H7 (cell line): Measurements from ENCODE around the gene CAPS. TPM values are rescaled to one million over a fixed set of nuclear protein-coding genes. Genes with fewer than 3 reads are reported as not detected.
"Not testable (repeated sequence)": the region's sequence is repeated elsewhere in the genome, so short reads cannot be mapped to it uniquely, and the experiment has no call there.

Source experiments
- DNase-seq: peaks from one replicate; pipeline ENCODE4 v3.0.0; 2012
- H3K27me3 ChIP-seq: 2 replicates; pipeline ENCODE4 v1.6.0; 2011; ENCODE audit warnings: mild to moderate bottlenecking, low read length; ENCODE audit not compliant: control insufficient read depth, insufficient read depth
- H3K36me3 ChIP-seq: replicated peaks from 2 replicates; pipeline ENCODE4 v1.5.1; 2011; ENCODE audit warnings: low read length; ENCODE audit not compliant: control insufficient read depth, insufficient read depth
- H3K4me3 ChIP-seq: 2 replicates; pipeline ENCODE4 v1.5.1; 2011; ENCODE audit warnings: low read depth, mild to moderate bottlenecking, control low read depth, low read length, moderate library complexity; ENCODE audit not compliant: insufficient read depth
- total RNA-seq: library from RNA; depleted of rRNA; stranded (reverse); fragments of >200 nt; shearing (Covaris generic); gene quantifications from 2 replicates; pipeline ENCODE4 v1.2.3, GENCODE V29; 2014; rRNA removed

CAPS gene
- total RNA-seq = 2.2 and 2.7 TPM in 2 replicates

- DNase-seq = no peak
- no peaks in the 10 kb centered on the region for H3K27me3 ChIP-seq
- peaks cover 9% of the 10 kb centered on the region for H3K36me3 ChIP-seq
- H3K4me3 ChIP-seq = no peak within 1 kb of the TSS
These were observed at the start of gene CAPS for GRCh38 chr19:5913739-5914357. TSS of gene CAPS (plus strand) at chr19:5914254. CDS start at chr19:5914407, 153 bp downstream.

DNA sequence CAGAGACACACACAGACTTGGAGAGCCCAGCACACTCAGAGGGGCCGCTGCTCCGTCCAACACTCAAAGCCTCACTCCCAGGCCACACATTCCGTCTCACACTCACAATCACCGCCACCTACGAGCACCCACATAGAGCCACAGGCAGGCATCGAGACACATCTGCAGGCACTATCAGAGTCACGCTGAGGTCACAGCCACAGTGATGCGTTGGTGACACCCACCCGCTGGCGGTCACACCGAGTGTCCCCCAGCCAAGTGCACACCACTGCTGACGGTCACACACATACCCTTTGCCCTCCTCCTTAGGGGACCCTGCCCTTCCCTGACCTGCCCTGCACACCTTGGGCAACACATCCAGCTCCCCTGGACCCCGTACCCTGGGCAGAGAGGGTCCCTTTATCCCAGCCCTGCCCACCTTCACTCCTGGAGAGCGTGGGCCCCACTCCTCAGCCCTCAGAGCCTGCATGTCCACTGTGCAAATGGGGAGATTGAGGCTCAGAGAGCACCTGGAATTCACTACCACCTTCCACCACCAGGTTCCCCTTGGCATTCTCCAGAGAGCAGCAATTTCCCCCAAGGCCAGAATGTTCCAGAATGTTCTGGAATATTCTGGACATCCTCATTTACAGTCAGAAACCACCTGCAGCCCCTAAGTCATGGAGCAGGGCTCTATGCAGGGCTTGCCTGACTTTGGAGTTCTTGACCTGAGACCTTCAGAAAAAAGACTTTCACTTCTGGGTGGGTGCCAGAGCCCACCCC lies 49.1 kb upstream of the CAPS start:
- peak; percentile 69 for DNase-seq
- no peaks in the 10 kb centered on the region for H3K27me3 ChIP-seq
- H3K36me3 ChIP-seq = no peaks in the 10 kb centered on the region
- H3K4me3 ChIP-seq = no peak overlapping the region

DNA sequence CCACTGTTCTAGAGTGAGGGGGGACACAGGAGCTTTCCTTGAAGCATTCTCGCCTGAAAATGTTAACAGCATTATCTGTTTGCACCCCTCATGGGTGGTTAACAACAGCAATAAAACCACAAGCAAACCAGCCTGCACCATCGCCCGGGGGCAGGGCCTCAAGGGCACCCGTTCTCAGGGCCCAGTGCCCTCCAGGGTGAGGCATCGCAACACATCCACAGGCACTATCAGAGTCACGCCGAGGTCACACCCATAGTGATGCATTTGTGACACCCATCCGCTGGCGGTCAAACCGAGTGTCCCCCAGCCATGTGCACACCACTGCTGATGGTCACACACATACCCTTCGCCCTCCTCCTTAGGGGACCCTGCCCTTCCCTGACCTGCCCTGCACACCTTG lies 48.3 kb upstream of the CAPS start:
- H3K27me3 ChIP-seq = no peaks in the 10 kb centered on the region
- no peaks in the 10 kb centered on the region for H3K36me3 ChIP-seq
- no peak overlapping the region for H3K4me3 ChIP-seq
- DNase-seq = peak; percentile 37

DNA sequence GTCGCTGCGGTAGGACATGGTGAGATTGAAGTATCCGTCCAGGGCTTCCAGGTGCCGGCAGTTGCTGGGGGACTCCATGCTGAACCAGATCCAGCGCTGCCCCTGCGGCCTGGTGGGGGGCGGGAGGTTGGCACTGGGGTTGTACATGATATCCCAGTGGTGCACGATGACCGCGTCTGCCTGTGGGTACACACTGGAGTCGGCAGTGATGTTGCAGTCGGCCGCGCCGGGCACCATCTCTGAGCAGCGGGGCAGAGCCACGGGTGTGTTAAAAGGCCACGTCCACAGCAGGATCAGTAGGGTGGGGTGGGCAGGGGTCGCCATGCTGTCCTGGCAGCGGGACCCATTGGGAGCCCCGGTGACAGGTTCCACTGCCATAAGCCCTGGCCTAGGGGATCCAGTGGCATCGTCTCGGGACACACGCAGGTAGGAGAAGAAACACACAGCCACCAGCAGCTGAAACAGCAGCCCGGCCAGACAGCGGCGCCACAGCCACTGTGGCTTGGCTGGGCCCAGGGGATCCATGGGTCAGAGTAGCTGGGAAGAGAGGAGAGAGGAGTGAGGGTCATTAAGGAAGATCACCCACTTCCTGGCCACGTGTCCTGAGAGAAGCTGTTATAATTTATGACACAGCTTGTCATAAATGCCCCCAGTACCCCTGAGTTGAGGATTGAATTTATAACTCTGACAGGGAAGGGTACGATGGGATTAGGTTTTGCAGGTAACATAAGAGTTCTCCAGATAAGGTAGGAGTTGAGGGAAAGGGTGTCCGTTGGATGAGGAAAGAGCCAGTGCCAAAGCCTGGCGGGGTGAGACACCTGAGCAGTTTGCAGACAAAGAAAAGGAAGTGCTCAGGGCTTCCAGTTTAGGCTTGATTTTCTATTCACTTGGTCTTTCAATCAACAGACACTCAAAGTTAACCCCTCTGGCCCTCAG lies 46.6 kb upstream of the CAPS start:
- H3K27me3 ChIP-seq = no peaks in the 10 kb centered on the region

DNA sequence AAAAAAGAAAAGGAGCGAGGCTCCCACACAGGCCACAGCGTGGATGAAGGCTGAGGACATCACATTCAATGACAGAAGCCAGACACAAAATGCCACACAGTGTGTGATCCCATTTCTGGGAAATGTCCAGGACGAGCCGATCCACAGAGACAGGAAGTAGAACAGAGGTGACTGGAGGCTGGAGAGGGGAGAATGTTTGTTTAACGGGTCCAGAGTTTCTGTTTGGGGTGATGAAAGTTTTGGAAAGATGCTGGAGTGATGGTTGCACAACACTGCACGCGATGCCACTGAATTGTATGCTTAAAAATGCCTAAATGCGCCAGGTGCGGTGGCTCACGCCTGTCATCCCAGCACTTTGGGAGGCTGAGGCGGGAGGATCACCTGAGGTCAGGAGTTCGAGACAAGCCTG lies 43.1 kb upstream of the CAPS start:
- no peaks in the 10 kb centered on the region for H3K36me3 ChIP-seq
- H3K27me3 ChIP-seq = no peaks in the 10 kb centered on the region
- no peak overlapping the region for H3K4me3 ChIP-seq
- DNase-seq = no peak

More for the DNA sequence above, 46.6 kb upstream of the CAPS start:
- peak; percentile 45 for DNase-seq
- no peaks in the 10 kb centered on the region for H3K36me3 ChIP-seq
- H3K4me3 ChIP-seq = no peak overlapping the region

DNA sequence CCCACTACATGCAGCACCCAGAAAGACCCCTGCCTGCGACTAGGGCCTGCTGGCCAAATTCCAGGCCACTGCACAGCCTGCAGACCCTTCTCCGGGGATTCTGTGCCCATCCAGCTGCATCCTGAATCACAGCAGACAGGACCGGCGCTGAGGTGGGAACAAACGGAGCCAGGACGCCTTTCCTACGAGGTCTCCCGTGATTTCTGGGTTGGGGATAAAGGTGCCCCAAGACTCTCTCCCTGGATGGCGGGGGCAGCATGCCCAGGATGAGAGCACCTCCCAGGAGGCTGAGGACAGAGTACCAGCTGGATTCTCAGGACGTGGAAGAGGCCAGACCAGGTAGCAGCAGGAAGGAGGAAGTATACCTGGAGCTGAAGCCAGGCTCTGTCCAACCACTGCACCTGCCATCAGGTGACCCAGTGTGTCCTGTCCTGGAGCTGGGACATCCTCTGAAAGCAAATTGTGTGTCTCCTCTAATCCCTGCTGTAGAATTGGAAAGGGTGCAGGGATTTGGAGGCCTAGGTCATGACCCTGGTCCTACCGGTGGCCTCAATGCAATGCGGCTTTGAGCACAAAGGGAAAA lies 40.3 kb upstream of the CAPS start:
- H3K4me3 ChIP-seq = no peak overlapping the region
- H3K27me3 ChIP-seq = no peaks in the 10 kb centered on the region
- no peaks in the 10 kb centered on the region for H3K36me3 ChIP-seq
- no peak for DNase-seq

DNA sequence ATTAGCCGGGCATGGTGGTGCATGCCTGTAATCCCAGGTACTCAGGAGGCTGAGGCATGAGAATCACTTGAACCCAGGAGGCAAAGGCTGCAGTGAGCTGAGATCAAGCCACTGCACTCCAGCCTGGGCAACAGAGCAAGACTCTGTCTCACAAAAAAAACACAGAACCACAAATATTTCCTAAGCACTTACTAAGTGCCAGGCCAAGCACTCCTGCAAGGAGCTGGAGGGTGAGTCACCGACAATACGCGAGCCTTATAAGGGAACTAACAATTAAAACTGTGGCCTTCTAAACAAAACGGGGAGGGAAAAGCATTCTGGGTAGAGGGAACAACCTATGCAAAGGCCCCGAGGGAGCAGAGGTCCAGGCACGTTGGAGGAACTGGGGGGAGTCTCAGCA lies 39.6 kb upstream of the CAPS start:
- H3K27me3 ChIP-seq, H3K36me3 ChIP-seq, DNase-seq, H3K4me3 ChIP-seq: not testable (repeated sequence)

- no peaks in the 10 kb centered on the region for H3K27me3 ChIP-seq
These were observed 36.6 kb upstream of the CAPS start for GRCh38 chr19:5877427-5877826.

DNA sequence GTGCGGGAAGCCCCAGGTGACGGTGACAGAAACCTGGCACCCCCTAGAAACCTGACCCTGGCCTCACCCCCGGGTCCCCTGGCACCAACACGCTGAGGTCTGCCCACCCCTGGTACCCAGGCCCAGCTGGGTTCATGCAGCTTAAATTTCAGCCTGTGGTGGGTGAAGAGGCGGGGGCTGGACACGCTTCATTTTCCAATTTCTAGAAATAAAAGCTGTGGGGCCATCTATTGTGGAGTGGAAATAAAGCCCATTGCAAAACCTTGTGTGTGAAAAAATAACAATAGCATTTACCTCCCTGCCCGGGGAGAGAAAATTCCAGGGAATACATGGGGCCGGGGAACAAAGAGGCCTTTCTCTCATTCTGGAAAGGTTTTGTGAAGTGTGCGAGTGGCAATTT lies 36.2 kb upstream of the CAPS start:
- no peak overlapping the region for H3K4me3 ChIP-seq
- no peaks in the 10 kb centered on the region for H3K27me3 ChIP-seq
- DNase-seq = peak; percentile 55
- no peaks in the 10 kb centered on the region for H3K36me3 ChIP-seq

More at GRCh38 chr19:5877427-5877826, 36.6 kb upstream of the CAPS start:
- no peak overlapping the region for H3K4me3 ChIP-seq
- DNase-seq = peak; percentile 18
- no peaks in the 10 kb centered on the region for H3K36me3 ChIP-seq

GRCh38 chr19:5880196-5880595 lies 33.9 kb upstream of the CAPS start:
- Histone ChIP-seq H3K4me3 (no peak overlapping the region), H3K36me3 (no peaks in the 10 kb centered on the region), H3K27me3 (no peaks in the 10 kb centered on the region)
- no peak for DNase-seq

- DNase-seq = peak; percentile 77
- H3K4me3 ChIP-seq = no peak overlapping the region
- no peaks in the 10 kb centered on the region for H3K27me3 ChIP-seq
- H3K36me3 ChIP-seq = no peaks in the 10 kb centered on the region
These were observed 33.4 kb upstream of the CAPS start for GRCh38 chr19:5880604-5881078.

DNA sequence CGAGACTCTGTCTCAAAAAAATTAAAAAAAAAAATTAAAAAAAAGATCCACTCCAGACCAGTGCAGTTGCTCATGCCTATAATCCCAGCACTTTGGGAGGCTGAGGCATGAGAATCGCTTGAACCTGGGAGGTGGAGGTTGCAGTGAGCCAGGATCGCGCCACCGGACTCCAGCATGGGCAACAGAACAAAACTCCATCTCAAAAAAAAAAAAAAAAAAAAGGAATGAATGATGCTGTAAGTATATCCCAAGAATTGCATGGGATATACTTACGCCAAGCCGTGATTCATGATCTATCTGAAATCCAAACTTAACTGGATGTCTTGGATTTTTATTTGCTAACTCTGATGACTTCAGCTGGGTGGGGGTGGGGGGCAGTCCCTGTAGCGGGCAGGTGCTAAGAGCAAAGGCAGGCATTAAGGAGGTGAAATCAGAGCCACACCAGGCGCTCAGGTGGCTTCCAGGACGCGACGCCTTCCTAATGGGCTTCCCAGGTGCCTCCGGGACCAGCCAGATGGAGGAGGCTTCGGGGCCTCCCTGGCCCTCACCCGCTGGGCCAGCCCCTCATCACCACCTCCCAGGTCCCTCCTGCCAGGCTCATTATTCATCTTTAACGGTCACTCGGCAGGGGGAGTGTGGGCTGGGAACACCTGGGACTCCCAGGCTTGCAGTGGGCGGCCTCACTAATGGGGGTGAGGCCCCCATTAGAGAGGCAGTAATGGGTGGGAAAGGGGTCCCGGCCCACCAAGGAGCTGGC lies 32.3 kb upstream of the CAPS start:
- no peaks in the 10 kb centered on the region for H3K27me3 ChIP-seq
- H3K36me3 ChIP-seq = no peaks in the 10 kb centered on the region
- DNase-seq = peak; percentile 68
- no peak overlapping the region for H3K4me3 ChIP-seq

DNA sequence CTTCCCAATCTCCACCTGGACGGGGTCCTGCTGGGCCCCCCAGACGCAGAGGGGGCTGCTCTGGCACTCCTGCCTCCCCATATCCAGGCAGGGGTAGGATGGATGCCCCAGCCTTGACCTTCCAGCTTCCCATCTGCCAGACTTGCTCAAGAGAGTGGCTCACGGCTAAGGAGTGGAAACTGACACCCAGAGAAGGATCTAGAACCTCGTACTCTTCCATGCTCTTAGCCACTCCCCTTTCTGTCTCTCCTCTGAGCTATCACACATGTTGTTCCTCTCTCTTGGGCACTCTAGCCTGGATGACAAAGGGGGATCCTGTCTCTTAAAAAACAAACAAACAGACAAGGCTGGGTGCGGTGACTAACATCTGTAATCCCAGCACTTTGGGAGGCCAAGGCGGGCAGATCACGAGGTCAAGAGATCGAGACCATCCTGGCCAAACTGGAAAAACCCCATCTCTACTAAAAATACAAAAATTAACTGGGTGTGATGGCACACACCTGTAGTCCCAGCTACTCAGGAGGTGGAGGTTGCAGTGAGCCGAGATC lies 31.6 kb upstream of the CAPS start:
- H3K36me3 ChIP-seq = no peaks in the 10 kb centered on the region
- no peak overlapping the region for H3K4me3 ChIP-seq
- no peak for DNase-seq

More for the DNA sequence above, 31.6 kb upstream of the CAPS start:
- H3K27me3 ChIP-seq = no peaks in the 10 kb centered on the region
